Measurements from ENCODE around the gene CCR5AS.

CCR5AS gene

DNA sequence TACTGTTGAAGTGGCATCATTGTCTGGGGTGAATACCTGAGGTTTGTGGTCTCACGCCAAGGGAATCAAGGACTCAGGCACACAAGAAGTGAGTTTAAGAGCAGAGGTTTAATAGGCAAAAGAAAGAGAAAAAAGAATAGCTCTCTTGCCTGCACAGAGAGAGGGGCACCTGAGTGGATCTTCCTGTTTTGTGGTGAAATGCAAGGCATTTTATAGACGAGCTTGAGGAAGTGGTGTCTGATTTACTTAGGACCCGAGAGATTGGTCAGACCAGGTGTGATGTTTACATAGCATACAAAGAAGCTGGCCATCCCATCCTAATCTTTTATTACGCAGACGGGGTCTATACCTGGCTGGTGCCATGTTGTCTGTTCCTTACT is 22.9 kb downstream of the CCR5AS start:
- no peaks in the 10 kb centered on the region for H3K9me3 Mint-ChIP-seq
- DNase-seq (ENCODE audit: extremely low spot score, unreplicated experiment): no peak
- H3K4me3 Mint-ChIP-seq: no peak overlapping the region
- H3K36me3 Mint-ChIP-seq: no peaks in the 10 kb centered on the region
- no peak overlapping the region for H3K27ac Mint-ChIP-seq
- TF ChIP-seq, protein P1, sequence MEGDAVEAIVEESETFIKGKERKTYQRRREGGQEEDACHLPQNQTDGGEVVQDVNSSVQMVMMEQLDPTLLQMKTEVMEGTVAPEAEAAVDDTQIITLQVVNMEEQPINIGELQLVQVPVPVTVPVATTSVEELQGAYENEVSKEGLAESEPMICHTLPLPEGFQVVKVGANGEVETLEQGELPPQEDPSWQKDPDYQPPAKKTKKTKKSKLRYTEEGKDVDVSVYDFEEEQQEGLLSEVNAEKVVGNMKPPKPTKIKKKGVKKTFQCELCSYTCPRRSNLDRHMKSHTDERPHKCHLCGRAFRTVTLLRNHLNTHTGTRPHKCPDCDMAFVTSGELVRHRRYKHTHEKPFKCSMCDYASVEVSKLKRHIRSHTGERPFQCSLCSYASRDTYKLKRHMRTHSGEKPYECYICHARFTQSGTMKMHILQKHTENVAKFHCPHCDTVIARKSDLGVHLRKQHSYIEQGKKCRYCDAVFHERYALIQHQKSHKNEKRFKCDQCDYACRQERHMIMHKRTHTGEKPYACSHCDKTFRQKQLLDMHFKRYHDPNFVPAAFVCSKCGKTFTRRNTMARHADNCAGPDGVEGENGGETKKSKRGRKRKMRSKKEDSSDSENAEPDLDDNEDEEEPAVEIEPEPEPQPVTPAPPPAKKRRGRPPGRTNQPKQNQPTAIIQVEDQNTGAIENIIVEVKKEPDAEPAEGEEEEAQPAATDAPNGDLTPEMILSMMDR (conservative IDR thresholded peaks at IDR 0.05): no peak
- peaks cover 8% of the 10 kb centered on the region for H3K27me3 Mint-ChIP-seq
- peaks cover 9% of the 10 kb centered on the region for H3K4me1 Mint-ChIP-seq (ENCODE audit: unreplicated experiment)

DNA sequence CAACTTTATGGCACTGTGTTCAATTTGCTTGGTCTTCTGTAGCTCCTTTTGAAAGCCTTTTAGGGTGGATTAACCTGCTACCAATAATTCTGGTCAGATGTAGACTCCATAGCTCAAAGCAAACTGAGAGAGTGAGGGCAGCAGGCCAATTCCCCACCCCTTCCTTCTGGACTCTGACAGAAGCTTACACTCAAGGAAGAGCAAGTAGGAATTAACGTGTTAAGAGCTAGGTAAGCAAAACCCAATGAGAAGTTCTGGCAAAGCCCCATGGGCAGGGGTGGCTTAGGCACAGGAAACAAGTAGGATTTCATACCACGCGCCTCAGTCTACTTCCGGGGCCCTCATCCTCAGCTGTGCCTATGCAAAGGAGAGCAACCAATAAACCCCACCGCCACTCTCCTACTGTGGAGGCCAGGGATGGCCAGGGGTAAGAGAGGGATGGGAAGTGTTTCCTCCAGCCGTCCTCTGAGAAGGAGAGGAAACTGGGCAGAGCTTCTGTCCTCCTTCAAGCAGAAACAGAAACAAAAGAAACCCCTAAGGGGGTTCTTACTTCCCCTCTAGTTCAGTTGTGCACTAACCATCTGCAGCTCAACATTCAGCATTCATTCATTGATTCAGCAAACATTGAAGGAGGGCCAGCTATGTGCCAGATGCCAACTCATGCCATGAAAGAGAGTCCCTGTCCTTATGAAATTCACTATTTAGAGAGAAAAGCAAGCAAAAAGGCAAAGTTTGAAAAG is 23.5 kb downstream of the CCR5AS start:
- DNase-seq (ENCODE audit: extremely low spot score, unreplicated experiment): no peak
- H3K27ac Mint-ChIP-seq: no peak overlapping the region
- peaks cover 9% of the 10 kb centered on the region for H3K27me3 Mint-ChIP-seq
- no peaks in the 10 kb centered on the region for H3K9me3 Mint-ChIP-seq
- no peak overlapping the region for H3K4me3 Mint-ChIP-seq
- no peaks in the 10 kb centered on the region for H3K36me3 Mint-ChIP-seq
- TF ChIP-seq, protein P1 (conservative IDR thresholded peaks at IDR 0.05): no peak
- peaks cover 10% of the 10 kb centered on the region for H3K4me1 Mint-ChIP-seq (ENCODE audit: unreplicated experiment)

DNA sequence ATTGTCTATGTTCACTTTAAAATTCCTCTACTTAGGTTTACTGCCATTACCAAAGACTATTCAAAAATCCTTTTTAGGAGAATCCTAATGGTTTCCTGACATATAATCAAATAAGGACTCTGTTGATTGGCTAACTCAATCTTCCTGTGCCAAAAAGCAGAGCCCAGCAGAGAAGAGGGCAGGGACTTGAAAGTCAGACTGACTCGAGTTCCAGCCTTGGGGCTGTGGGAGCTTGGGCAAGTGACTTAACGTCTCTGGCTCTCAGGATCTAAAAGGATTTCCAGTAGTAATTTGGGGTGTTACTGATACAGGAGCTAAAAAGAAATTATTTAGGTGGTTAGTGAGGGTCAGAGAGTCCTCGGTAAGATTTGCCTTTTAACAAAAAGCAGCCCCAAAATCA is 25.2 kb downstream of the CCR5AS start:
- Mint-ChIP-seq H3K27ac (no peak overlapping the region), H3K36me3 (no peaks in the 10 kb centered on the region), H3K4me1 (ENCODE audit: unreplicated experiment) (peaks cover 13% of the 10 kb centered on the region), H3K27me3 (peaks cover 12% of the 10 kb centered on the region), H3K4me3 (no peak overlapping the region), H3K9me3 (no peaks in the 10 kb centered on the region)
- DNase-seq (ENCODE audit: extremely low spot score, unreplicated experiment): no peak
- TF ChIP-seq, protein P1 (conservative IDR thresholded peaks at IDR 0.05): no peak

DNA sequence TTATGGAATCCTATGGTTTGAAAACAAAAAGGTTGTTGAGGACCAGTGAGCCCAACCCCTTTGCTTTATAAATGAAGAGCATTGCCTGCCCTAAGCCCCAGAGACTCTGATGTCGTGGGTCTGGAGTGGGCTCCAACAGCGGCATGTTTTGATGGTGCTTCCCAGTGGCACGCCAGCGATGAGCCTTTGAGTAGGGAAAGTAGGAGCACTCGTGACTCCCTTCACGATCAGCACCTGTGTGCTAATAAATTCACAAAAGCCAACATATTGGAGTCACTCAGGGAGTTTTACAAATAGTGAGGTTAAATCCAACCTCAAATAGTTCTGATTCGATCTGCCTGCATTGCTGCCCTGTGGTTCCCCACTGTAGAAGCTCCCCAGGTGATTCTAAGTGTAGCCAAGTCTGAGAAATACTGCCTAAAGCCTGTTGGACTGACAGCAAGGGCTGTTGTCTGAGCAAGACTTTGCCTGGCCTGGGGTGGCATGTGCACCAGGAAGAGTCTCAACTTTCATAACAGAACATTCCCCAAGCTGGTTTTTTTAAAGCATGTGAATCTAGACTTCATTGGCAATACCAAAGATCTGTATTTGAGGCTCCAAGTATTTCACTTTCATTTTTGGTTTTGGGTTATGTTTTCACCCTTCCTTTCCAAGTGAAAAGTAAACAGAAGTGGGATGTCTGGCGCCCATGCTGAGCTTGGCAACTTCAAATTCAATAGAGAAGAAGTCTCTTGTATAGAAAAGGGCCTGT is 26.2 kb downstream of the CCR5AS start:
- H3K27ac Mint-ChIP-seq: no peak overlapping the region
- H3K9me3 Mint-ChIP-seq: no peaks in the 10 kb centered on the region
- H3K4me3 Mint-ChIP-seq: no peak overlapping the region
- H3K36me3 Mint-ChIP-seq: no peaks in the 10 kb centered on the region
- DNase-seq (ENCODE audit: extremely low spot score, unreplicated experiment): no peak
- H3K4me1 Mint-ChIP-seq (ENCODE audit: unreplicated experiment): peaks cover 8% of the 10 kb centered on the region
- H3K27me3 Mint-ChIP-seq: peaks cover 15% of the 10 kb centered on the region
- TF ChIP-seq, protein P1 (conservative IDR thresholded peaks at IDR 0.05): no peak

DNA sequence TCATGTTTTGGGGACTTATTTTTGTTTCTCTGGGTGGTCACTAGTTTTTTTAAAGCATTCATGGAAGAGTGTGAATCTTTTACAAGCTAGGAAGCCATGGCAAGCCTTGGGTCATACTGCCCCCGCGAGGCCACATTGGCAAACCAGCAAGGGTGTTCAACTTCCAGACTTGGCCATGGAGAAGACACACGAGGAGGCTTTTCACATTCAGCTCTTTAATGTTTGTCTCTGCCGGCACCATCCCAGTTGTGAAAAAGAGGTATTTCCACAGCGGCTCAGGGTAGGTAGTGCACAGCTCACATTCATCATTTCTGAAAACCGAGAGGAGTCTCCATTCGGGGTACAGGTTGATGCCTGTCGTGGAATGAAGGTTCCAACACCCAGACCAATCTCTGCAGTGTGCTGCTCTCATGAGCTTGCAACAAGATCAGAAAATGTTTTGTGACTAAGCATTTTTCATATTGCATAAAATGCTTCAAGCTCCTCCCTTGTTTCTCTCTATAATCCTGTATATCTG is 28.4 kb downstream of the CCR5AS start:
- H3K4me1 Mint-ChIP-seq (ENCODE audit: unreplicated experiment): peaks cover 8% of the 10 kb centered on the region
- no peak overlapping the region for H3K27ac Mint-ChIP-seq
- no peak for DNase-seq (ENCODE audit: extremely low spot score, unreplicated experiment)
- H3K4me3 Mint-ChIP-seq: no peak overlapping the region
- peaks cover 30% of the 10 kb centered on the region for H3K27me3 Mint-ChIP-seq
- no peaks in the 10 kb centered on the region for H3K9me3 Mint-ChIP-seq
- no peaks in the 10 kb centered on the region for H3K36me3 Mint-ChIP-seq
- TF ChIP-seq, protein P1 (conservative IDR thresholded peaks at IDR 0.05): peak; percentile 79
